Suprapubic skin (tissue), 4 donors: ENCODE data around the gene EFCAB6.

Experiments used
- EP300 ChIP-seq: sonication (generic); formaldehyde crosslinking; IDR thresholded peaks from one replicate; pipeline ENCODE4 v1.6.1; 2017; ENCODE audit warnings: antibody characterized with exemption
- POLR2A ChIP-seq, 2 donors: fragments of 450-650 bp; IDR thresholded peaks; one replicate each; pipeline ENCODE4 v1.6.1; 2017; ENCODE audit warnings: antibody characterized with exemption in 2 of 2, mild to moderate bottlenecking in 2 of 2, moderate library complexity in 2 of 2
- POLR2AphosphoS5 ChIP-seq, 3 donors: sonication (generic); formaldehyde crosslinking; IDR thresholded peaks; one replicate each; pipeline ENCODE4 v1.6.1; 2017; ENCODE audit warnings: antibody characterized with exemption in 3 of 3
- TF ChIP-seq, protein P1 (sequence below), 2 donors: fragments of 200-600 bp in 1 of 2; fragments of 450-650 bp in 1 of 2; sonication (generic) in 1 of 2; IDR thresholded peaks; one replicate each; pipeline ENCODE4 v1.5.1; 2016 to 2019; ENCODE audit warnings: antibody characterized with exemption in 2 of 2, mild to moderate bottlenecking in 1 of 2, moderate library complexity in 1 of 2

DNA sequence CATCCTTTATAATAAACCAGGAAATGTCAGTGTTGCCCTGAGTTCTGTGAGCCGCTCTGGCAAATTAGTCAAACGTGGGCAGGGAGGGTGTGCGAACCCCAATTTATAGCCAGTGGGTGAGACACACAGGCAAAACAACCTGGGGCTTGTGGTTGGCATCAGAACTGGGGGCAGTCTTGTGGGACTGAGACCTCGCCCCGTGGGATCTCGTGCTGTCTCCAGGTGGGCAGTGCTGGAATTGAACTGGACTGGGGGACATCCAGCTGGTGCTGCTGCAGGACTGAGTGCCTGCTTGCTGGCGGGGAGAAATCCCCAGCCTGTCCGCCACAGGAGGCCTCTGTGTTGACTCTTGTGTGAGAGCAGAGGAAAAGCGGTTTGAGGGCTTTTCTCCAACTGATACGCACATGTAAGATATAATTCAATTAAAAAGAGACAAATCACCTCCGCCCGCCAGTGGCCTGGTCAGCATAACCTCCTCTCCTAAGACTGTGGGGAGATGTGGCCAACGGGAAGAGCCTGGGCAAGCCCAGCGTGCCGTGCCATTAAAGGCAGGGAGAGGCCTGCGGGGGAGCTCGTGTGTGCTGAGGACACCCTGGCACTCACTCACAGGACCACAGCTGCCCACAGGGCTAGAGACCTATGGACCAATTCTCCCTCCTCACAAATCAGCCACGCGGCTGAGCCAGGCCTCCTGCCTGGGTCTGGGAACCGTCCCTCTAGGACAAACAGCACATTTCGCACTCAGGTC lies 31.9 kb upstream of the EFCAB6 start:
- TF ChIP-seq, protein P1, sequence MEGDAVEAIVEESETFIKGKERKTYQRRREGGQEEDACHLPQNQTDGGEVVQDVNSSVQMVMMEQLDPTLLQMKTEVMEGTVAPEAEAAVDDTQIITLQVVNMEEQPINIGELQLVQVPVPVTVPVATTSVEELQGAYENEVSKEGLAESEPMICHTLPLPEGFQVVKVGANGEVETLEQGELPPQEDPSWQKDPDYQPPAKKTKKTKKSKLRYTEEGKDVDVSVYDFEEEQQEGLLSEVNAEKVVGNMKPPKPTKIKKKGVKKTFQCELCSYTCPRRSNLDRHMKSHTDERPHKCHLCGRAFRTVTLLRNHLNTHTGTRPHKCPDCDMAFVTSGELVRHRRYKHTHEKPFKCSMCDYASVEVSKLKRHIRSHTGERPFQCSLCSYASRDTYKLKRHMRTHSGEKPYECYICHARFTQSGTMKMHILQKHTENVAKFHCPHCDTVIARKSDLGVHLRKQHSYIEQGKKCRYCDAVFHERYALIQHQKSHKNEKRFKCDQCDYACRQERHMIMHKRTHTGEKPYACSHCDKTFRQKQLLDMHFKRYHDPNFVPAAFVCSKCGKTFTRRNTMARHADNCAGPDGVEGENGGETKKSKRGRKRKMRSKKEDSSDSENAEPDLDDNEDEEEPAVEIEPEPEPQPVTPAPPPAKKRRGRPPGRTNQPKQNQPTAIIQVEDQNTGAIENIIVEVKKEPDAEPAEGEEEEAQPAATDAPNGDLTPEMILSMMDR (IDR thresholded peaks at IDR 0.05) = no peak
- no peak for TF ChIP-seq POLR2A (IDR thresholded peaks at IDR 0.05)
- no peak for TF ChIP-seq POLR2AphosphoS5 (IDR thresholded peaks at IDR 0.05)
- TF ChIP-seq EP300 = no peak
